T-helper 1 cell treated with Interleukin-12 subunit alpha and Interleukin-12 subunit beta and Interleukin-4 antibody, amounts not matched to agents 30 μg/mL and 1 μg/mL, for 36 hours (primary cell): ENCODE data around the gene WIPF1.

Source experiments
- H3K27ac Mint-ChIP-seq: one replicate; pipeline ENCODE4 v1.8.0; 2021; ENCODE audit warnings: mild to moderate bottlenecking, mixed read lengths
- H3K27me3 Mint-ChIP-seq: one replicate; pipeline ENCODE4 v1.8.0; 2021; ENCODE audit warnings: low read depth, mixed read lengths
- H3K36me3 Mint-ChIP-seq: one replicate; pipeline ENCODE4 v1.8.0; 2021; ENCODE audit warnings: low read depth, mixed read lengths
- H3K4me1 Mint-ChIP-seq: one replicate; pipeline ENCODE4 v1.8.0; 2021; ENCODE audit warnings: low read depth, mixed read lengths
- H3K4me3 Mint-ChIP-seq: one replicate; pipeline ENCODE4 v1.8.0; 2021; ENCODE audit warnings: mild to moderate bottlenecking, moderate library complexity, mixed read lengths
- H3K9me3 Mint-ChIP-seq: one replicate; pipeline ENCODE4 v1.8.0; 2021; ENCODE audit warnings: mixed read lengths

Gene WIPF1

GRCh38 chr2:174629506-174629905, 31.9 kb upstream of the WIPF1 start:
- H3K27ac Mint-ChIP-seq, result peak overlapping the region; percentile 56
- peaks cover 66% of the 10 kb centered on the region for H3K4me1 Mint-ChIP-seq
- H3K4me3 Mint-ChIP-seq, result peak overlapping the region; percentile 91
- H3K36me3 Mint-ChIP-seq, result peaks cover 71% of the 10 kb centered on the region
- no peaks in the 10 kb centered on the region for H3K27me3 Mint-ChIP-seq
- H3K9me3 Mint-ChIP-seq, result no peaks in the 10 kb centered on the region

GRCh38 chr2:174628528-174629169, 31.0 kb upstream of the WIPF1 start:
- Mint-ChIP-seq H3K4me3 (no peak overlapping the region), H3K9me3 (no peaks in the 10 kb centered on the region), H3K36me3 (peaks cover 76% of the 10 kb centered on the region), H3K4me1 (peaks cover 74% of the 10 kb centered on the region), H3K27me3 (no peaks in the 10 kb centered on the region), H3K27ac (no peak overlapping the region)

- H3K4me1 Mint-ChIP-seq, result peaks cover 78% of the 10 kb centered on the region
- peak overlapping the region; percentile 8 for H3K4me3 Mint-ChIP-seq
- peaks cover 71% of the 10 kb centered on the region for H3K36me3 Mint-ChIP-seq
- no peaks in the 10 kb centered on the region for H3K27me3 Mint-ChIP-seq
- H3K9me3 Mint-ChIP-seq, result no peaks in the 10 kb centered on the region
- no peak overlapping the region for H3K27ac Mint-ChIP-seq
Observed at GRCh38 chr2:174627216-174627615, 29.6 kb upstream of the WIPF1 start.

GRCh38 chr2:174624895-174625430, 27.4 kb upstream of the WIPF1 start:
- H3K4me1 Mint-ChIP-seq, result peaks cover 70% of the 10 kb centered on the region
- peaks cover 65% of the 10 kb centered on the region for H3K36me3 Mint-ChIP-seq
- no peaks in the 10 kb centered on the region for H3K9me3 Mint-ChIP-seq
- H3K4me3 Mint-ChIP-seq, result no peak overlapping the region
- H3K27me3 Mint-ChIP-seq, result no peaks in the 10 kb centered on the region
- H3K27ac Mint-ChIP-seq, result peak overlapping the region; percentile 11

- Mint-ChIP-seq H3K27ac (peak overlapping the region; percentile 56), H3K36me3 (peaks cover 57% of the 10 kb centered on the region), H3K4me3 (peak overlapping the region; percentile 26), H3K27me3 (no peaks in the 10 kb centered on the region), H3K9me3 (no peaks in the 10 kb centered on the region), H3K4me1 (peaks cover 64% of the 10 kb centered on the region)
Observed at GRCh38 chr2:174623690-174624089, 26.1 kb upstream of the WIPF1 start.

GRCh38 chr2:174623106-174623637, 25.6 kb upstream of the WIPF1 start:
- no peak overlapping the region for H3K4me3 Mint-ChIP-seq
- peaks cover 54% of the 10 kb centered on the region for H3K36me3 Mint-ChIP-seq
- peak overlapping the region; percentile 56 for H3K27ac Mint-ChIP-seq
- no peaks in the 10 kb centered on the region for H3K27me3 Mint-ChIP-seq
- H3K4me1 Mint-ChIP-seq, result peaks cover 63% of the 10 kb centered on the region
- H3K9me3 Mint-ChIP-seq, result no peaks in the 10 kb centered on the region

GRCh38 chr2:174621323-174621722, 23.7 kb upstream of the WIPF1 start:
- Mint-ChIP-seq H3K27me3 (no peaks in the 10 kb centered on the region), H3K4me1 (peaks cover 62% of the 10 kb centered on the region), H3K27ac (no peak overlapping the region), H3K9me3 (no peaks in the 10 kb centered on the region), H3K36me3 (peaks cover 48% of the 10 kb centered on the region), H3K4me3 (no peak overlapping the region)

- Mint-ChIP-seq H3K4me3 (peak overlapping the region; percentile 75), H3K36me3 (peaks cover 49% of the 10 kb centered on the region), H3K9me3 (no peaks in the 10 kb centered on the region), H3K27ac (peak overlapping the region; percentile 93), H3K27me3 (no peaks in the 10 kb centered on the region), H3K4me1 (peaks cover 64% of the 10 kb centered on the region)
Observed at GRCh38 chr2:174618179-174618578, 20.6 kb upstream of the WIPF1 start.

- peaks cover 66% of the 10 kb centered on the region for H3K4me1 Mint-ChIP-seq
- no peaks in the 10 kb centered on the region for H3K27me3 Mint-ChIP-seq
- H3K36me3 Mint-ChIP-seq, result peaks cover 51% of the 10 kb centered on the region
- peak overlapping the region; percentile 75 for H3K4me3 Mint-ChIP-seq
- no peaks in the 10 kb centered on the region for H3K9me3 Mint-ChIP-seq
- H3K27ac Mint-ChIP-seq, result peak overlapping the region; percentile 93
Observed at GRCh38 chr2:174617718-174618117, 20.1 kb upstream of the WIPF1 start.

GRCh38 chr2:174617120-174617519, 19.5 kb upstream of the WIPF1 start:
- Mint-ChIP-seq H3K36me3 (peaks cover 50% of the 10 kb centered on the region), H3K27me3 (no peaks in the 10 kb centered on the region), H3K4me3 (peak overlapping the region; percentile 75), H3K9me3 (no peaks in the 10 kb centered on the region), H3K4me1 (peaks cover 67% of the 10 kb centered on the region), H3K27ac (peak overlapping the region; percentile 93)

GRCh38 chr2:174615871-174616436, 18.4 kb upstream of the WIPF1 start:
- H3K4me3 Mint-ChIP-seq, result peak overlapping the region; percentile 66
- H3K27ac Mint-ChIP-seq, result peak overlapping the region; percentile 81

GRCh38 chr2:174614261-174614660, 16.7 kb upstream of the WIPF1 start:
- Mint-ChIP-seq H3K27ac (no peak overlapping the region), H3K36me3 (peaks cover 57% of the 10 kb centered on the region), H3K9me3 (no peaks in the 10 kb centered on the region), H3K4me1 (peaks cover 82% of the 10 kb centered on the region), H3K27me3 (no peaks in the 10 kb centered on the region), H3K4me3 (no peak overlapping the region)

More at GRCh38 chr2:174615871-174616436, 18.4 kb upstream of the WIPF1 start:
- H3K9me3 Mint-ChIP-seq, result no peaks in the 10 kb centered on the region
- peaks cover 75% of the 10 kb centered on the region for H3K4me1 Mint-ChIP-seq
- H3K27me3 Mint-ChIP-seq, result no peaks in the 10 kb centered on the region
- H3K36me3 Mint-ChIP-seq, result peaks cover 58% of the 10 kb centered on the region

- H3K27ac Mint-ChIP-seq, result no peak overlapping the region
- H3K27me3 Mint-ChIP-seq, result no peaks in the 10 kb centered on the region
- peaks cover 84% of the 10 kb centered on the region for H3K4me1 Mint-ChIP-seq
- no peaks in the 10 kb centered on the region for H3K9me3 Mint-ChIP-seq
- peaks cover 55% of the 10 kb centered on the region for H3K36me3 Mint-ChIP-seq
- peak overlapping the region; percentile 9 for H3K4me3 Mint-ChIP-seq
Observed at GRCh38 chr2:174613531-174613930, 15.9 kb upstream of the WIPF1 start.

- Mint-ChIP-seq H3K9me3 (no peaks in the 10 kb centered on the region), H3K36me3 (peaks cover 53% of the 10 kb centered on the region), H3K27me3 (no peaks in the 10 kb centered on the region), H3K4me1 (peaks cover 85% of the 10 kb centered on the region), H3K4me3 (no peak overlapping the region), H3K27ac (no peak overlapping the region)
Observed at GRCh38 chr2:174612970-174613369, 15.4 kb upstream of the WIPF1 start.

GRCh38 chr2:174611854-174612253, 14.2 kb upstream of the WIPF1 start:
- no peak overlapping the region for H3K4me3 Mint-ChIP-seq
- H3K9me3 Mint-ChIP-seq, result no peaks in the 10 kb centered on the region
- peaks cover 49% of the 10 kb centered on the region for H3K36me3 Mint-ChIP-seq
- peak overlapping the region; percentile 95 for H3K27ac Mint-ChIP-seq
- H3K27me3 Mint-ChIP-seq, result no peaks in the 10 kb centered on the region
- H3K4me1 Mint-ChIP-seq, result peaks cover 83% of the 10 kb centered on the region
